K562 (cell line): ENCODE data around the gene RABL6. TPM values are rescaled to one million over a fixed set of nuclear protein-coding genes. Genes with fewer than 3 reads are reported as not detected.

Source experiments
- ATAC-seq: fragments of 200-7000 bp; cut with Tn5 transposase; 3 replicates; pipeline ENCODE4 v1.9.1; 2020; ENCODE audit warnings: moderate library complexity
- BruUV-seq: library from RNA; stranded (reverse); fragments of 400-500 nt; replicated peaks from 2 replicates; lab custom pipeline; 2021; lab: Mats Ljungman, UMichigan
- CTCF ChIA-PET: fragments of 300-600 bp; formaldehyde crosslinking; extraction: SDS; loops from one replicate; lab custom pipeline; 2021; ENCODE audit warnings: low intra/inter-chr PET ratio; lab: Yijun Ruan, JAX
- POLR2A ChIA-PET: fragments of 300-600, 350-650 bp; sonication (Branson Sonifier 250); formaldehyde crosslinking; extraction: SDS; loops from one replicate; lab custom pipeline; 2021; ENCODE audit warnings: antibody characterized with exemption, inconsistent platforms; lab: Yijun Ruan, JAX
- DNase-seq, 4 experiments: peaks; one replicate each; pipeline versions ENCODE4 v3.0.0 to v3.0.0-alpha.2; 2011 to 2018; ENCODE audit warnings: low spot score in 3 of 4, mixed read lengths in 3 of 4; ENCODE audit errors: extremely low read depth in 1 of 4
- FAIRE-seq: peaks from 2 replicates; lab custom pipeline; 2011; peaks lifted over from hg19 to GRCh38; lab: Jason Lieb, UNC
- H2AFZ ChIP-seq: 2 replicates; pipeline ENCODE4 v1.6.0; 2011; ENCODE audit warnings: low read depth, low read length, control low read depth, inconsistent platforms
- H3K27ac ChIP-seq: fragments of 200-600 bp; 3 replicates; pipeline ENCODE4 v1.8.0; 2011; ENCODE audit warnings: low read depth, mild to moderate bottlenecking, control low read depth, inconsistent platforms, low read length, moderate library complexity, mixed read lengths; ENCODE audit errors: extremely low read depth
- H3K27me3 ChIP-seq, 2 experiments: fragments of 300-600 bp in 1 of 2; 2 replicates in 1 of 2; 3 replicates in 1 of 2; pipeline versions ENCODE4 v1.6.0 to v1.8.0; 2011; ENCODE audit warnings: inconsistent platforms in 2 of 2, low read length in 2 of 2, mild to moderate bottlenecking in 1 of 2, mixed read lengths in 1 of 2, moderate library complexity in 1 of 2; ENCODE audit not compliant: control insufficient read depth in 2 of 2, insufficient read depth in 2 of 2
- H3K36me3 ChIP-seq: fragments of 300-600 bp; 3 replicates; pipeline ENCODE4 v1.8.0; 2011; ENCODE audit warnings: mild to moderate bottlenecking, low read length, inconsistent platforms; ENCODE audit not compliant: control insufficient read depth, insufficient read depth
- H3K4me1 ChIP-seq, 2 experiments: fragments of 200-600 bp in 1 of 2; replicated peaks in 1 of 2; 2 replicates in 1 of 2; 3 replicates in 1 of 2; pipeline versions ENCODE4 v1.5.1 to v1.8.0; 2011; ENCODE audit warnings: inconsistent platforms in 2 of 2, low read length in 2 of 2, mild to moderate bottlenecking in 1 of 2, mixed read lengths in 1 of 2, moderate library complexity in 1 of 2; ENCODE audit not compliant: control insufficient read depth in 2 of 2, insufficient read depth in 2 of 2
- H3K4me2 ChIP-seq: 2 replicates; pipeline ENCODE4 v1.6.1; 2011; ENCODE audit warnings: low read length, control low read depth, inconsistent platforms, mixed read lengths; ENCODE audit not compliant: insufficient read depth
- H3K4me3 ChIP-seq: fragments of 200-600 bp; sonication (generic), shearing (Covaris generic); 2 replicates; pipeline ENCODE4 v1.5.1; 2016; ENCODE audit warnings: control low read depth, inconsistent platforms
- H3K79me2 ChIP-seq: fragments of 200-600 bp; 3 replicates; pipeline ENCODE4 v1.8.0; 2011; ENCODE audit warnings: low read length, inconsistent platforms; ENCODE audit not compliant: control insufficient read depth, insufficient read depth
- H3K9ac ChIP-seq, 2 experiments: 2 replicates each; pipeline versions ENCODE4 v1.6.0 to v1.6.1; 2011; ENCODE audit warnings: low read depth in 2 of 2, low read length in 2 of 2, control low read depth in 1 of 2, inconsistent platforms in 1 of 2, mild to moderate bottlenecking in 1 of 2, mixed read lengths in 1 of 2; ENCODE audit not compliant: insufficient read depth in 1 of 2
- H3K9me1 ChIP-seq: one replicate; pipeline ENCODE4 v1.6.0; 2011; ENCODE audit warnings: inconsistent platforms, mild to moderate bottlenecking, low read length, moderate library complexity; ENCODE audit not compliant: control insufficient read depth, insufficient read depth
- H3K9me3 ChIP-seq: replicated peaks from 2 replicates; pipeline ENCODE4 v1.5.1; 2011; ENCODE audit warnings: low read depth, low read length, inconsistent platforms; ENCODE audit not compliant: control insufficient read depth, insufficient read depth
- H4K20me1 ChIP-seq: replicated peaks from 2 replicates; pipeline ENCODE4 v1.6.1; 2011; ENCODE audit warnings: low read length, inconsistent platforms, mixed read lengths; ENCODE audit not compliant: control insufficient read depth, insufficient read depth
- ASH1L ChIP-seq: fragments of 450-650 bp; IDR thresholded peaks from 2 replicates; pipeline ENCODE4 v1.6.1; 2018; ENCODE audit warnings: borderline replicate concordance, mild to moderate bottlenecking, low read depth; ENCODE audit not compliant: partially characterized antibody
- MTA3 ChIP-seq: fragments of 450-650 bp; formaldehyde crosslinking; IDR thresholded peaks from 2 replicates; pipeline ENCODE4 v1.6.1; 2017; ENCODE audit warnings: mild to moderate bottlenecking, borderline replicate concordance
- SMAD4 ChIP-seq: fragments of 250-450 bp; sonication (Bioruptor Pico); conservative IDR thresholded peaks from 2 replicates; pipeline ENCODE4 v1.8.0; 2021; ENCODE audit warnings: inconsistent platforms, mild to moderate bottlenecking, moderate library complexity
- ZNF507 ChIP-seq: conservative IDR thresholded peaks from 2 replicates; pipeline ENCODE4 v1.6.1; 2017; ENCODE audit warnings: missing genetic modification characterization, missing compliant biosample characterization
- WGBS: fragments of 100-300 bp; shearing (Covaris generic); methylation state at CpG from one replicate; pipeline ENCODE4 v1.1.6; 2016; ENCODE audit warnings: low coverage, mixed read lengths; ENCODE audit not compliant: insufficient coverage; ENCODE audit errors: missing lambda C conversion rate; 5-methylcytosine and 5-hydroxymethylcytosine counted together
- in situ Hi-C: fragments of 300-500 bp; cut with MboI; formaldehyde crosslinking; loops from 4 replicates; pipeline ENCODE4 v1.15.0; 2018; ENCODE audit warnings: inconsistent platforms, mixed read lengths
- intact Hi-C: fragments of 100-400 bp; cut with micrococcal nuclease; formaldehyde crosslinking; loops from 2 replicates; pipeline ENCODE4 v1.14.2; 2022
- polyA plus RNA-seq, 8 experiments: library from polyadenylated mRNA; depleted of rRNA in 4 of 8; stranded (reverse) in 5 of 8; unstranded in 3 of 8; fragments of >200 nt; fragmentation: Nextera tagmentation in 2 of 8; fragmentation: Illumina TruSeq in 1 of 8; extraction: Ambion mirVana in 2 of 8; extraction: Trizol in 1 of 8; gene quantifications; 2 replicates each; pipeline versions ENCODE4 v1.2.1 to v1.2.3, GENCODE V29; 2011 to 2014; ENCODE audit warnings: inconsistent platforms in 1 of 8, missing spikeins in 1 of 8
- total RNA-seq, 7 experiments: library from RNA; depleted of rRNA in 6 of 7; stranded (reverse); fragments of >200 nt in 6 of 7; fragmentation: Illumina TruSeq in 2 of 7; extraction: Trizol in 2 of 7; gene quantifications; 2 replicates each; pipeline versions ENCODE4 v1.2.1 to v1.2.3, GENCODE V29; 2011 to 2021; ENCODE audit warnings: low replicate concordance in 1 of 7
- TF ChIP-seq, protein P1 (sequence below): sonication (generic); formaldehyde crosslinking; IDR thresholded peaks from 2 replicates; pipeline ENCODE4 v1.8.0; 2022; ENCODE audit warnings: missing genetic modification reagents, mild to moderate bottlenecking, borderline replicate concordance
- TF ChIP-seq, protein P2 (sequence below): fragments of 450-650 bp; IDR thresholded peaks from 2 replicates; pipeline ENCODE4 v1.7.1; 2018; ENCODE audit warnings: mild to moderate bottlenecking, low read depth; ENCODE audit not compliant: partially characterized antibody
- TF ChIP-seq, protein P3 (sequence below): fragments of 450-650 bp; IDR thresholded peaks from 2 replicates; pipeline ENCODE4 v1.6.1; 2016; ENCODE audit warnings: mild to moderate bottlenecking, moderate library complexity

RABL6 gene
- total and polyA plus RNA-seq, 9 of the 15 experiments (the other 6 are each of a cell fraction or from before 2014, with no cell fraction given), result 5.6 to 181 (median 84.5) TPM

DNA sequence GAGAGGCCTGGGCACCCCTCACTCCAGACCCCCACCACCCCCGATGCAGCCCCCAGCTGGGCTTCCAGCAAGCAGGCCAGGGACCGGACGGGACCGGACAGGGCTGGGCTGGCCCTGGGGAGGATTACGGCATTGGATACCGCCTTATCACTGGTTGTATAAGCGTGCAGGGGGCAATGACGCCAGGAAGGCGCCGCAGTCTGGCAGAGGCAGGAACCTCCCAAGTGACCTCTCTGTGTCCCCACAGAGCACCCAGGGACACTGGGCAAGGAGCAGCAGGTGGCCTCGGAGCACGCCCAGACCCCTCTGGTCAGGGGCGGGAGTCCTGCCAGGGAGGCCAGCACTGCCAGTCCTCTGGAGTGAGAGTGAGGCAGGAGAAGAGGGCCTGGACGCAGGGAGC, 42.7 kb upstream of the RABL6 start:
- ATAC-seq (no peak), DNase-seq (no peak), FAIRE-seq (no peak)
- Histone ChIP-seq H3K9ac (peak overlapping the region in 1 of 2 experiments; percentile 83; a peak in 2 of 4 replicates), H3K36me3 (no peaks in the 10 kb centered on the region), H3K9me1 (no peaks in the 10 kb centered on the region), H3K79me2 (no peaks in the 10 kb centered on the region), H2AFZ (no peak overlapping the region), H3K4me3 (no peak overlapping the region), H3K27me3 (peaks cover 0 to 5% of the 10 kb centered on the region in 2 experiments; a peak in 1 of 5 replicates), H3K4me1 (peaks cover 16 to 66% of the 10 kb centered on the region in 2 experiments; a peak in 4 of 5 replicates), H3K27ac (no peak overlapping the region), H4K20me1 (no peaks in the 10 kb centered on the region), H3K4me2 (no peak overlapping the region), H3K9me3 (no peaks in the 10 kb centered on the region)
- intact Hi-C loops (no loop called here), in situ Hi-C loops (no loop called here)
- ChIA-PET CTCF (interaction anchor here (1.0 kb wide), 1 partner anchor 20 kb away, joined by 4 read pairs; no protein-coding TSS in a partner anchor), POLR2A (no interaction called here)
- no TSS peak for BruUV-seq
- 68% methylated on average over 9 of the region's 14 CpGs for WGBS
- no peak for TF ChIP-seq SMAD4 (CRISPR knock-in tag)
- TF ChIP-seq ZNF507 (tag), result no peak
- no peak for TF ChIP-seq ASH1L
- TF ChIP-seq, protein P1, sequence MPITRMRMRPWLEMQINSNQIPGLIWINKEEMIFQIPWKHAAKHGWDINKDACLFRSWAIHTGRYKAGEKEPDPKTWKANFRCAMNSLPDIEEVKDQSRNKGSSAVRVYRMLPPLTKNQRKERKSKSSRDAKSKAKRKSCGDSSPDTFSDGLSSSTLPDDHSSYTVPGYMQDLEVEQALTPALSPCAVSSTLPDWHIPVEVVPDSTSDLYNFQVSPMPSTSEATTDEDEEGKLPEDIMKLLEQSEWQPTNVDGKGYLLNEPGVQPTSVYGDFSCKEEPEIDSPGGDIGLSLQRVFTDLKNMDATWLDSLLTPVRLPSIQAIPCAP (CRISPR knock-in tag), result no peak
- TF ChIP-seq, protein P2, sequence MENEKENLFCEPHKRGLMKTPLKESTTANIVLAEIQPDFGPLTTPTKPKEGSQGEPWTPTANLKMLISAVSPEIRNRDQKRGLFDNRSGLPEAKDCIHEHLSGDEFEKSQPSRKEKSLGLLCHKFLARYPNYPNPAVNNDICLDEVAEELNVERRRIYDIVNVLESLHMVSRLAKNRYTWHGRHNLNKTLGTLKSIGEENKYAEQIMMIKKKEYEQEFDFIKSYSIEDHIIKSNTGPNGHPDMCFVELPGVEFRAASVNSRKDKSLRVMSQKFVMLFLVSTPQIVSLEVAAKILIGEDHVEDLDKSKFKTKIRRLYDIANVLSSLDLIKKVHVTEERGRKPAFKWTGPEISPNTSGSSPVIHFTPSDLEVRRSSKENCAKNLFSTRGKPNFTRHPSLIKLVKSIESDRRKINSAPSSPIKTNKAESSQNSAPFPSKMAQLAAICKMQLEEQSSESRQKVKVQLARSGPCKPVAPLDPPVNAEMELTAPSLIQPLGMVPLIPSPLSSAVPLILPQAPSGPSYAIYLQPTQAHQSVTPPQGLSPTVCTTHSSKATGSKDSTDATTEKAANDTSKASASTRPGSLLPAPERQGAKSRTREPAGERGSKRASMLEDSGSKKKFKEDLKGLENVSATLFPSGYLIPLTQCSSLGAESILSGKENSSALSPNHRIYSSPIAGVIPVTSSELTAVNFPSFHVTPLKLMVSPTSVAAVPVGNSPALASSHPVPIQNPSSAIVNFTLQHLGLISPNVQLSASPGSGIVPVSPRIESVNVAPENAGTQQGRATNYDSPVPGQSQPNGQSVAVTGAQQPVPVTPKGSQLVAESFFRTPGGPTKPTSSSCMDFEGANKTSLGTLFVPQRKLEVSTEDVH, result no peak
- TF ChIP-seq MTA3, result no peak
- TF ChIP-seq, protein P3, sequence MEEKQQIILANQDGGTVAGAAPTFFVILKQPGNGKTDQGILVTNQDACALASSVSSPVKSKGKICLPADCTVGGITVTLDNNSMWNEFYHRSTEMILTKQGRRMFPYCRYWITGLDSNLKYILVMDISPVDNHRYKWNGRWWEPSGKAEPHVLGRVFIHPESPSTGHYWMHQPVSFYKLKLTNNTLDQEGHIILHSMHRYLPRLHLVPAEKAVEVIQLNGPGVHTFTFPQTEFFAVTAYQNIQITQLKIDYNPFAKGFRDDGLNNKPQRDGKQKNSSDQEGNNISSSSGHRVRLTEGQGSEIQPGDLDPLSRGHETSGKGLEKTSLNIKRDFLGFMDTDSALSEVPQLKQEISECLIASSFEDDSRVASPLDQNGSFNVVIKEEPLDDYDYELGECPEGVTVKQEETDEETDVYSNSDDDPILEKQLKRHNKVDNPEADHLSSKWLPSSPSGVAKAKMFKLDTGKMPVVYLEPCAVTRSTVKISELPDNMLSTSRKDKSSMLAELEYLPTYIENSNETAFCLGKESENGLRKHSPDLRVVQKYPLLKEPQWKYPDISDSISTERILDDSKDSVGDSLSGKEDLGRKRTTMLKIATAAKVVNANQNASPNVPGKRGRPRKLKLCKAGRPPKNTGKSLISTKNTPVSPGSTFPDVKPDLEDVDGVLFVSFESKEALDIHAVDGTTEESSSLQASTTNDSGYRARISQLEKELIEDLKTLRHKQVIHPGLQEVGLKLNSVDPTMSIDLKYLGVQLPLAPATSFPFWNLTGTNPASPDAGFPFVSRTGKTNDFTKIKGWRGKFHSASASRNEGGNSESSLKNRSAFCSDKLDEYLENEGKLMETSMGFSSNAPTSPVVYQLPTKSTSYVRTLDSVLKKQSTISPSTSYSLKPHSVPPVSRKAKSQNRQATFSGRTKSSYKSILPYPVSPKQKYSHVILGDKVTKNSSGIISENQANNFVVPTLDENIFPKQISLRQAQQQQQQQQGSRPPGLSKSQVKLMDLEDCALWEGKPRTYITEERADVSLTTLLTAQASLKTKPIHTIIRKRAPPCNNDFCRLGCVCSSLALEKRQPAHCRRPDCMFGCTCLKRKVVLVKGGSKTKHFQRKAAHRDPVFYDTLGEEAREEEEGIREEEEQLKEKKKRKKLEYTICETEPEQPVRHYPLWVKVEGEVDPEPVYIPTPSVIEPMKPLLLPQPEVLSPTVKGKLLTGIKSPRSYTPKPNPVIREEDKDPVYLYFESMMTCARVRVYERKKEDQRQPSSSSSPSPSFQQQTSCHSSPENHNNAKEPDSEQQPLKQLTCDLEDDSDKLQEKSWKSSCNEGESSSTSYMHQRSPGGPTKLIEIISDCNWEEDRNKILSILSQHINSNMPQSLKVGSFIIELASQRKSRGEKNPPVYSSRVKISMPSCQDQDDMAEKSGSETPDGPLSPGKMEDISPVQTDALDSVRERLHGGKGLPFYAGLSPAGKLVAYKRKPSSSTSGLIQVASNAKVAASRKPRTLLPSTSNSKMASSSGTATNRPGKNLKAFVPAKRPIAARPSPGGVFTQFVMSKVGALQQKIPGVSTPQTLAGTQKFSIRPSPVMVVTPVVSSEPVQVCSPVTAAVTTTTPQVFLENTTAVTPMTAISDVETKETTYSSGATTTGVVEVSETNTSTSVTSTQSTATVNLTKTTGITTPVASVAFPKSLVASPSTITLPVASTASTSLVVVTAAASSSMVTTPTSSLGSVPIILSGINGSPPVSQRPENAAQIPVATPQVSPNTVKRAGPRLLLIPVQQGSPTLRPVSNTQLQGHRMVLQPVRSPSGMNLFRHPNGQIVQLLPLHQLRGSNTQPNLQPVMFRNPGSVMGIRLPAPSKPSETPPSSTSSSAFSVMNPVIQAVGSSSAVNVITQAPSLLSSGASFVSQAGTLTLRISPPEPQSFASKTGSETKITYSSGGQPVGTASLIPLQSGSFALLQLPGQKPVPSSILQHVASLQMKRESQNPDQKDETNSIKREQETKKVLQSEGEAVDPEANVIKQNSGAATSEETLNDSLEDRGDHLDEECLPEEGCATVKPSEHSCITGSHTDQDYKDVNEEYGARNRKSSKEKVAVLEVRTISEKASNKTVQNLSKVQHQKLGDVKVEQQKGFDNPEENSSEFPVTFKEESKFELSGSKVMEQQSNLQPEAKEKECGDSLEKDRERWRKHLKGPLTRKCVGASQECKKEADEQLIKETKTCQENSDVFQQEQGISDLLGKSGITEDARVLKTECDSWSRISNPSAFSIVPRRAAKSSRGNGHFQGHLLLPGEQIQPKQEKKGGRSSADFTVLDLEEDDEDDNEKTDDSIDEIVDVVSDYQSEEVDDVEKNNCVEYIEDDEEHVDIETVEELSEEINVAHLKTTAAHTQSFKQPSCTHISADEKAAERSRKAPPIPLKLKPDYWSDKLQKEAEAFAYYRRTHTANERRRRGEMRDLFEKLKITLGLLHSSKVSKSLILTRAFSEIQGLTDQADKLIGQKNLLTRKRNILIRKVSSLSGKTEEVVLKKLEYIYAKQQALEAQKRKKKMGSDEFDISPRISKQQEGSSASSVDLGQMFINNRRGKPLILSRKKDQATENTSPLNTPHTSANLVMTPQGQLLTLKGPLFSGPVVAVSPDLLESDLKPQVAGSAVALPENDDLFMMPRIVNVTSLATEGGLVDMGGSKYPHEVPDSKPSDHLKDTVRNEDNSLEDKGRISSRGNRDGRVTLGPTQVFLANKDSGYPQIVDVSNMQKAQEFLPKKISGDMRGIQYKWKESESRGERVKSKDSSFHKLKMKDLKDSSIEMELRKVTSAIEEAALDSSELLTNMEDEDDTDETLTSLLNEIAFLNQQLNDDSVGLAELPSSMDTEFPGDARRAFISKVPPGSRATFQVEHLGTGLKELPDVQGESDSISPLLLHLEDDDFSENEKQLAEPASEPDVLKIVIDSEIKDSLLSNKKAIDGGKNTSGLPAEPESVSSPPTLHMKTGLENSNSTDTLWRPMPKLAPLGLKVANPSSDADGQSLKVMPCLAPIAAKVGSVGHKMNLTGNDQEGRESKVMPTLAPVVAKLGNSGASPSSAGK, result no peak
